Neuronal stem cell (in vitro differentiated cells): ENCODE results near the gene TRMT61A.

Experiments used
- DNase-seq: peaks from one replicate; pipeline ENCODE4 v3.0.0-alpha.2; 2013; ENCODE audit warnings: low spot score
- H2AFZ ChIP-seq: one replicate; pipeline ENCODE4 v1.6.1; 2013; ENCODE audit warnings: mild to moderate bottlenecking, low read length, inconsistent platforms
- H2AK5ac ChIP-seq: 2 replicates; pipeline ENCODE4 v1.6.1; 2013; ENCODE audit warnings: low read depth, mild to moderate bottlenecking, inconsistent platforms, low read length, moderate library complexity, mixed read lengths
- H2BK120ac ChIP-seq: 2 replicates; pipeline ENCODE4 v1.6.1; 2013; ENCODE audit warnings: low read depth, mild to moderate bottlenecking, inconsistent platforms, low read length, moderate library complexity, mixed read lengths
- H2BK12ac ChIP-seq: one replicate; pipeline ENCODE4 v1.6.1; 2013; ENCODE audit warnings: low read length, inconsistent platforms
- H2BK15ac ChIP-seq: 2 replicates; pipeline ENCODE4 v1.6.1; 2013; ENCODE audit warnings: mild to moderate bottlenecking, low read length, inconsistent platforms, mixed read lengths
- H2BK5ac ChIP-seq: one replicate; pipeline ENCODE4 v1.6.1; 2013; ENCODE audit warnings: inconsistent platforms, mild to moderate bottlenecking, low read length, moderate library complexity
- H3K14ac ChIP-seq: one replicate; pipeline ENCODE4 v1.6.1; 2013; ENCODE audit warnings: low read length, inconsistent platforms
- H3K18ac ChIP-seq: 2 replicates; pipeline ENCODE4 v1.6.1; 2013; ENCODE audit warnings: low read length, inconsistent platforms
- H3K23ac ChIP-seq: 2 replicates; pipeline ENCODE4 v1.6.1; 2013; ENCODE audit warnings: low read depth, mild to moderate bottlenecking, mixed read lengths, low read length, inconsistent platforms; ENCODE audit not compliant: poor library complexity
- H3K27ac ChIP-seq: replicated peaks from 3 replicates; pipeline ENCODE4 v1.5.1; 2013; ENCODE audit warnings: low read length, inconsistent platforms
- H3K27me3 ChIP-seq, 3 experiments: 2 replicates each; pipeline ENCODE4 v1.6.1; 2013; ENCODE audit warnings: low read length in 3 of 3, mild to moderate bottlenecking in 2 of 3, inconsistent platforms in 1 of 3, low read depth in 1 of 3, mixed read lengths in 1 of 3, moderate library complexity in 1 of 3; ENCODE audit not compliant: control insufficient read depth in 3 of 3, insufficient read depth in 3 of 3
- H3K36me3 ChIP-seq, 2 donors: replicated peaks in 1 of 2; 2 replicates each; pipeline ENCODE4 v1.6.1; 2013; ENCODE audit warnings: low read length in 2 of 2; ENCODE audit not compliant: control insufficient read depth in 2 of 2, insufficient read depth in 2 of 2
- H3K4ac ChIP-seq: 2 replicates; pipeline ENCODE4 v1.6.1; 2013; ENCODE audit warnings: inconsistent platforms, mild to moderate bottlenecking, low read length, moderate library complexity
- H3K4me1 ChIP-seq, 2 donors: 1 replicate in 1 of 2; 2 replicates in 1 of 2; pipeline ENCODE4 v1.6.1; 2013; ENCODE audit warnings: low read length in 2 of 2, low read depth in 1 of 2; ENCODE audit not compliant: control insufficient read depth in 2 of 2, insufficient read depth in 1 of 2
- H3K4me2 ChIP-seq: one replicate; pipeline ENCODE4 v1.6.1; 2013; ENCODE audit warnings: mild to moderate bottlenecking, low read length, inconsistent platforms; ENCODE audit not compliant: insufficient read depth, poor library complexity, severe bottlenecking
- H3K4me3 ChIP-seq, 2 donors: 2 replicates each; pipeline ENCODE4 v1.5.1; 2013; ENCODE audit warnings: low read length in 2 of 2, mild to moderate bottlenecking in 2 of 2, inconsistent platforms in 1 of 2, moderate library complexity in 1 of 2
- H3K79me1 ChIP-seq: one replicate; pipeline ENCODE4 v1.6.1; 2013; ENCODE audit warnings: low read depth, mild to moderate bottlenecking, inconsistent platforms, low read length, moderate library complexity
- H3K9ac ChIP-seq: one replicate; pipeline ENCODE4 v1.6.1; 2013; ENCODE audit warnings: mild to moderate bottlenecking, low read depth, low read length, inconsistent platforms; ENCODE audit not compliant: poor library complexity
- H3K9me3 ChIP-seq, 2 donors: replicated peaks in 1 of 2; 2 replicates each; pipeline versions ENCODE3 to v1.6.1; 2013; ENCODE audit warnings: low read length in 2 of 2, mild to moderate bottlenecking in 2 of 2, inconsistent platforms in 1 of 2, low read depth in 1 of 2, mixed read lengths in 1 of 2, moderate library complexity in 1 of 2; ENCODE audit not compliant: control insufficient read depth in 2 of 2, insufficient read depth in 1 of 2
- H4K8ac ChIP-seq: one replicate; pipeline ENCODE4 v1.6.1; 2013; ENCODE audit warnings: low read depth, mild to moderate bottlenecking, inconsistent platforms, low read length, moderate library complexity
- H4K91ac ChIP-seq: one replicate; pipeline ENCODE4 v1.6.1; 2013; ENCODE audit warnings: low read length, low read depth, mild to moderate bottlenecking, inconsistent platforms; ENCODE audit not compliant: poor library complexity
- WGBS, 2 donors: extraction: QIAGEN DNeasy Blood & Tissue Kit; methylation state at CpG; one replicate each; pipeline ENCODE4 v1.1.7; 2013; ENCODE audit warnings: missing lambda C conversion rate in 2 of 2, mixed read lengths in 1 of 2; ENCODE audit not compliant: insufficient read length in 2 of 2, insufficient replicate concordance in 1 of 2; ENCODE audit errors: extremely low coverage in 2 of 2; 5-methylcytosine and 5-hydroxymethylcytosine counted together

TRMT61A gene

GRCh38 chr14:103526247-103526913, 2.6 kb upstream of the TRMT61A start:
- no peak overlapping the region for H3K14ac ChIP-seq
- no peak overlapping the region for H2AFZ ChIP-seq
- DNase-seq, result no peak
- no peak overlapping the region for H3K4me2 ChIP-seq
- peaks cover 0 to 12% of the 10 kb centered on the region in 2 donors for H3K36me3 ChIP-seq
- H2AK5ac ChIP-seq, result peak overlapping the region; percentile 51
- peaks cover 21 to 39% of the 10 kb centered on the region in 2 donors for H3K4me1 ChIP-seq
- H2BK120ac ChIP-seq, result no peak overlapping the region
- no peak overlapping the region for H2BK15ac ChIP-seq
- H3K79me1 ChIP-seq, result peaks cover 20% of the 10 kb centered on the region
- no peak overlapping the region for H3K27ac ChIP-seq
- peak overlapping the region; percentile 56 for H3K18ac ChIP-seq
- no peak overlapping the region for H3K4me3 ChIP-seq
- H4K8ac ChIP-seq, result no peak overlapping the region
- no peak overlapping the region for H2BK12ac ChIP-seq
- no peak overlapping the region for H3K9ac ChIP-seq
- WGBS, 2 donors, result no CpG with 5 or more reads among the region's 8 CpGs
- no peak overlapping the region for H4K91ac ChIP-seq
- peak overlapping the region; percentile 51 for H3K23ac ChIP-seq
- no peak overlapping the region for H3K4ac ChIP-seq
- no peak overlapping the region for H2BK5ac ChIP-seq
- no peaks in the 10 kb centered on the region for H3K9me3 ChIP-seq
- H3K27me3 ChIP-seq, result peaks cover 0 to 18% (median 2%) of the 10 kb centered on the region in 3 experiments

GRCh38 chr14:103526914-103527248, 2.1 kb upstream of the TRMT61A start:
- H2BK5ac ChIP-seq, result no peak overlapping the region
- H3K27ac ChIP-seq, result no peak overlapping the region
- H3K14ac ChIP-seq, result no peak overlapping the region
- H3K9ac ChIP-seq, result no peak overlapping the region
- H3K79me1 ChIP-seq, result peaks cover 17% of the 10 kb centered on the region
- H3K9me3 ChIP-seq, result no peaks in the 10 kb centered on the region
- no peak overlapping the region for H3K18ac ChIP-seq
- DNase-seq, result no peak
- WGBS, 2 donors, result no CpG with 5 or more reads among the region's 1 CpG
- no peak overlapping the region for H4K91ac ChIP-seq
- peaks cover 0 to 12% of the 10 kb centered on the region in 2 donors for H3K36me3 ChIP-seq
- H3K23ac ChIP-seq, result peak overlapping the region; percentile 51
- H4K8ac ChIP-seq, result no peak overlapping the region
- H3K4me2 ChIP-seq, result no peak overlapping the region
- H3K27me3 ChIP-seq, result peaks cover 0 to 18% (median 2%) of the 10 kb centered on the region in 3 experiments
- H2AFZ ChIP-seq, result no peak overlapping the region
- no peak overlapping the region for H3K4ac ChIP-seq
- H2BK12ac ChIP-seq, result no peak overlapping the region
- no peak overlapping the region for H2BK15ac ChIP-seq
- peaks cover 21 to 39% of the 10 kb centered on the region in 2 donors for H3K4me1 ChIP-seq
- H3K4me3 ChIP-seq, result no peak overlapping the region
- H2BK120ac ChIP-seq, result no peak overlapping the region
- peak overlapping the region; percentile 51 for H2AK5ac ChIP-seq

- peaks cover 0 to 18% (median 2%) of the 10 kb centered on the region in 3 experiments for H3K27me3 ChIP-seq
- H2AK5ac ChIP-seq, result peak overlapping the region; percentile 27
- no peaks in the 10 kb centered on the region for H3K9me3 ChIP-seq
- peak overlapping the region; percentile 63 for H2BK12ac ChIP-seq
- no peak overlapping the region for H3K27ac ChIP-seq
- peak overlapping the region in 1 of 2 donors; percentile 98 for H3K4me3 ChIP-seq
- H4K8ac ChIP-seq, result no peak overlapping the region
- peak overlapping the region; percentile 71 for H2BK15ac ChIP-seq
- no peak overlapping the region for H3K14ac ChIP-seq
- no peak overlapping the region for H2BK5ac ChIP-seq
- H3K18ac ChIP-seq, result no peak overlapping the region
- no peak overlapping the region for H4K91ac ChIP-seq
- WGBS, 2 donors, result no CpG with 5 or more reads among the region's 14 CpGs
- no peak overlapping the region for H3K4me2 ChIP-seq
- H3K23ac ChIP-seq, result peak overlapping the region; percentile 61
- no peak overlapping the region for H2AFZ ChIP-seq
- H3K79me1 ChIP-seq, result peaks cover 14% of the 10 kb centered on the region
- peaks cover 0 to 16% of the 10 kb centered on the region in 2 donors for H3K36me3 ChIP-seq
- H2BK120ac ChIP-seq, result no peak overlapping the region
- peak overlapping the region; percentile 65 for H3K9ac ChIP-seq
- H3K4ac ChIP-seq, result no peak overlapping the region
- no peak for DNase-seq
- H3K4me1 ChIP-seq, result peaks cover 21 to 39% of the 10 kb centered on the region in 2 donors
Observed at GRCh38 chr14:103527408-103528145, 1.4 kb upstream of the TRMT61A start.

DNA sequence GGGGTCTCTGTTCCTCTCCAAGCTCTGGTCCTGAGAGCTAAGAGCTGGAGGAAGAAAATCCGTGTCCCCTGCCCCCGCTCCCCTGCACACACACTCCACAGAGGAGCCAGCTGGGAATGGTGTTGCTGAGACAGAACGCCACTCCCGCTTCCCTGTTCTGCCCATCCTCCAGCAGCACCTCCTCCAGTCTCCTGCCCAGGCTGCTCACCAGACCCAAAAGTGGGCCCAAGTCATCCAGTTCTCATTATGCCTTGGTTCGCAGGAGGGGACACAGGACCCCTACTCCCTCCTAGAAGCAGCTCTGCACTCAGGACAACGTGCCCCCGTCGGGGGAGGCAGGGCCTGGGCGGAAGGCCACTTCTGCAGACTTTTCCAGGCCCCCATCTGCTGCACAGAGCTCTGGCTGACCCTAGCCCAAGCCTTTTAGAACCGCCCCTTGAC, 830 bp upstream of the TRMT61A start:
- Histone ChIP-seq H3K79me1 (peaks cover 14% of the 10 kb centered on the region), H2BK12ac (no peak overlapping the region), H3K4me3 (peak overlapping the region; percentile 80 to 98), H3K9ac (peak overlapping the region; percentile 65), H3K4ac (no peak overlapping the region), H3K36me3 (peaks cover 0 to 17% of the 10 kb centered on the region in 2 donors), H3K4me1 (peaks cover 21 to 35% of the 10 kb centered on the region in 2 donors), H3K9me3 (no peaks in the 10 kb centered on the region), H2BK15ac (peak overlapping the region; percentile 71), H2BK120ac (no peak overlapping the region), H2AFZ (peak overlapping the region; percentile 56), H4K91ac (no peak overlapping the region), H3K27me3 (peaks cover 0 to 14% (median 2%) of the 10 kb centered on the region in 3 experiments), H2AK5ac (peak overlapping the region; percentile 27), H3K14ac (no peak overlapping the region), H3K18ac (peak overlapping the region; percentile 92), H2BK5ac (peak overlapping the region; percentile 75), H3K4me2 (peak overlapping the region; percentile 90), H4K8ac (no peak overlapping the region), H3K23ac (peak overlapping the region; percentile 3), H3K27ac (no peak overlapping the region)
- no peak for DNase-seq
- whole genome bisulfite sequencing, 2 donors, result no CpG with 5 or more reads among the region's 10 CpGs
